Fibroblast of skin of back (primary cell): ENCODE data around the gene TMEM220.
"Not testable (repeated sequence)": the region's sequence is repeated elsewhere in the genome, so short reads cannot be mapped to it uniquely, and the experiment has no call there.

Experiments
- DNase-seq: peaks from one replicate; pipeline ENCODE4 v3.0.0-alpha.2; 2013

The TMEM220 gene

GRCh38 chr17:10727192-10727591 is 2.6 kb downstream of the TMEM220 start:
- DNase-seq: no peak

- no peak for DNase-seq
These were observed 3.6 kb downstream of the TMEM220 start for GRCh38 chr17:10726196-10726595.

GRCh38 chr17:10725262-10725661 is 4.6 kb downstream of the TMEM220 start:
- DNase-seq: no peak

GRCh38 chr17:10724546-10725195 is 5.2 kb downstream of the TMEM220 start:
- DNase-seq: no peak

- DNase-seq: no peak
These were observed 11.3 kb downstream of the TMEM220 start for GRCh38 chr17:10718547-10718946.

- no peak for DNase-seq
These were observed 13.6 kb downstream of the TMEM220 start for GRCh38 chr17:10716218-10716617.

- no peak for DNase-seq
These were observed 16.5 kb downstream of the TMEM220 start for GRCh38 chr17:10713318-10713717.

GRCh38 chr17:10705727-10706126 is 24.1 kb downstream of the TMEM220 start:
- DNase-seq: no peak

- DNase-seq: no peak
These were observed 27.2 kb downstream of the TMEM220 start for GRCh38 chr17:10702574-10702973.

- DNase-seq: no peak
These were observed 30.0 kb downstream of the TMEM220 start for GRCh38 chr17:10699856-10700255.

- DNase-seq: peak; percentile 31
These were observed 31.6 kb downstream of the TMEM220 start for GRCh38 chr17:10698096-10698818.

- peak; percentile 95 for DNase-seq
These were observed 32.4 kb downstream of the TMEM220 start, which contains the start of the genes ADPRM and SCO1 for GRCh38 chr17:10697092-10698081. Gene ADPRM, plus strand, starts transcription at chr17:10697594. Its CDS starts 7,333 bp downstream, at chr17:10704927. Gene SCO1, minus strand, starts transcription at chr17:10697533. Its CDS starts 26 bp downstream, at chr17:10697507.

- DNase-seq: not testable (repeated sequence)
These were observed 33.9 kb downstream of the TMEM220 start for GRCh38 chr17:10695875-10696407.

- DNase-seq: no peak
These were observed 42.3 kb downstream of the TMEM220 start for GRCh38 chr17:10687499-10687898.

GRCh38 chr17:10683853-10684252 is 46.0 kb downstream of the TMEM220 start:
- DNase-seq: peak; percentile 54

GRCh38 chr17:10681866-10682446 is 47.9 kb downstream of the TMEM220 start:
- DNase-seq: peak; percentile 90

GRCh38 chr17:10674704-10675103 is 55.1 kb downstream of the TMEM220 start:
- no peak for DNase-seq

- DNase-seq: peak; percentile 3
These were observed 56.5 kb downstream of the TMEM220 start for GRCh38 chr17:10673312-10673711.

GRCh38 chr17:10668775-10669174 is 61.0 kb downstream of the TMEM220 start:
- DNase-seq: peak; percentile 76

GRCh38 chr17:10666906-10667305 is 62.9 kb downstream of the TMEM220 start:
- DNase-seq: no peak

- no peak for DNase-seq
These were observed 65.3 kb downstream of the TMEM220 start for GRCh38 chr17:10664571-10664970.
